ENCODE measurements around the gene SENP6. TPM values are rescaled to one million over a fixed set of nuclear protein-coding genes. Genes with fewer than 3 reads are reported as not detected.

SENP6 gene
- total RNA-seq, 2 experiments from 2014 or later, result 69.5 to 75.1 TPM

Other genes with a start within 250 kb of the SENP6 start
- gene FILIP1, start 108.1 kb upstream of the SENP6 start, total RNA-seq, result not detected
- gene MYO6, start 147.4 kb downstream of the SENP6 start, total RNA-seq, result 1 to 10 TPM; 1.1 to 1.3 TPM

Measured in activated CD4-positive, alpha-beta T cell treated with anti-CD3 and anti-CD28 coated beads for 36 hours (primary cell).